Mesothelial cell of epicardium (in vitro differentiated cells): Measurements from ENCODE around the gene ECM2. TPM values are rescaled to one million over a fixed set of nuclear protein-coding genes. Genes with fewer than 3 reads are reported as not detected.

Experiments used
- DNase-seq, 2 experiments: peaks; one replicate each; pipeline ENCODE4 v3.0.0; 2021; ENCODE audit warnings: low spot score in 2 of 2; ENCODE audit not compliant: unreplicated experiment in 2 of 2
- H3K27ac Mint-ChIP-seq: 2 replicates; pipeline ENCODE4 v1.8.0; 2021; ENCODE audit warnings: mixed read lengths
- H3K27me3 Mint-ChIP-seq: 2 replicates; pipeline ENCODE4 v1.8.0; 2021; ENCODE audit warnings: low read depth, mixed read lengths
- H3K36me3 Mint-ChIP-seq: 2 replicates; pipeline ENCODE4 v1.8.0; 2021; ENCODE audit warnings: mixed read lengths
- H3K4me1 Mint-ChIP-seq: 2 replicates; pipeline ENCODE4 v1.8.0; 2021; ENCODE audit warnings: mixed read lengths
- H3K4me3 Mint-ChIP-seq: 2 replicates; pipeline ENCODE4 v1.8.0; 2021; ENCODE audit warnings: mild to moderate bottlenecking, moderate library complexity, mixed read lengths
- H3K9me3 Mint-ChIP-seq: 2 replicates; pipeline ENCODE4 v1.8.0; 2021; ENCODE audit warnings: mixed read lengths
- CTCF ChIP-seq: fragments of 200-600 bp; sonication (generic); IDR thresholded peaks from one replicate; pipeline ENCODE4 v1.5.0; 2021; ENCODE audit warnings: antibody characterized with exemption; ENCODE audit not compliant: unreplicated experiment
- total RNA-seq: library from RNA; stranded (reverse); gene quantifications from 3 replicates; pipeline ENCODE4 v1.2.1, GENCODE V29; 2021

ECM2 gene
- total RNA-seq, 1 donor from 2014 or later: not detected

GRCh38 chr9:92547356-92547755 is 11.6 kb upstream of the ECM2 start:
- H3K36me3 Mint-ChIP-seq: peaks cover 5% of the 10 kb centered on the region
- H3K4me1 Mint-ChIP-seq: no peaks in the 10 kb centered on the region
- H3K4me3 Mint-ChIP-seq: no peak overlapping the region
- DNase-seq: no peak
- no peak for TF ChIP-seq CTCF
- H3K27me3 Mint-ChIP-seq: no peaks in the 10 kb centered on the region
- peaks cover 4% of the 10 kb centered on the region for H3K9me3 Mint-ChIP-seq
- no peak overlapping the region for H3K27ac Mint-ChIP-seq

- no peak overlapping the region for H3K27ac Mint-ChIP-seq
- H3K27me3 Mint-ChIP-seq: no peaks in the 10 kb centered on the region
- no peak for TF ChIP-seq CTCF
Observed at GRCh38 chr9:92545002-92545510, 9.3 kb upstream of the ECM2 start.

GRCh38 chr9:92543972-92544371 is 8.2 kb upstream of the ECM2 start:
- H3K4me1 Mint-ChIP-seq: no peaks in the 10 kb centered on the region
- no peak for TF ChIP-seq CTCF
- no peak for DNase-seq
- peaks cover 7% of the 10 kb centered on the region for H3K9me3 Mint-ChIP-seq
- no peak overlapping the region for H3K27ac Mint-ChIP-seq
- peaks cover 5% of the 10 kb centered on the region for H3K36me3 Mint-ChIP-seq
- H3K4me3 Mint-ChIP-seq: no peak overlapping the region
- H3K27me3 Mint-ChIP-seq: no peaks in the 10 kb centered on the region

More at GRCh38 chr9:92545002-92545510, 9.3 kb upstream of the ECM2 start:
- no peaks in the 10 kb centered on the region for H3K4me1 Mint-ChIP-seq
- H3K4me3 Mint-ChIP-seq: no peak overlapping the region
- H3K36me3 Mint-ChIP-seq: peaks cover 5% of the 10 kb centered on the region
- DNase-seq: no peak
- peaks cover 7% of the 10 kb centered on the region for H3K9me3 Mint-ChIP-seq

GRCh38 chr9:92538541-92538940 is 2.8 kb upstream of the ECM2 start:
- no peak overlapping the region for H3K4me3 Mint-ChIP-seq
- H3K36me3 Mint-ChIP-seq: peaks cover 3% of the 10 kb centered on the region
- H3K4me1 Mint-ChIP-seq: peaks cover 3% of the 10 kb centered on the region
- DNase-seq: no peak
- no peak for TF ChIP-seq CTCF
- peaks cover 7% of the 10 kb centered on the region for H3K9me3 Mint-ChIP-seq
- no peak overlapping the region for H3K27ac Mint-ChIP-seq
- no peaks in the 10 kb centered on the region for H3K27me3 Mint-ChIP-seq

- H3K4me1 Mint-ChIP-seq: peaks cover 3% of the 10 kb centered on the region
- no peak for TF ChIP-seq CTCF
- no peak for DNase-seq
- no peaks in the 10 kb centered on the region for H3K36me3 Mint-ChIP-seq
- no peak overlapping the region for H3K4me3 Mint-ChIP-seq
- peaks cover 25% of the 10 kb centered on the region for H3K9me3 Mint-ChIP-seq
- no peaks in the 10 kb centered on the region for H3K27me3 Mint-ChIP-seq
- H3K27ac Mint-ChIP-seq: no peak overlapping the region
Observed at GRCh38 chr9:92534674-92535073, 1.1 kb downstream of the ECM2 start.

- Mint-ChIP-seq H3K9me3 (peaks cover 25% of the 10 kb centered on the region), H3K36me3 (no peaks in the 10 kb centered on the region), H3K27ac (no peak overlapping the region), H3K4me1 (peaks cover 3% of the 10 kb centered on the region), H3K4me3 (no peak overlapping the region), H3K27me3 (no peaks in the 10 kb centered on the region)
- no peak for TF ChIP-seq CTCF
- no peak for DNase-seq
Observed at GRCh38 chr9:92534204-92534603, 1.6 kb downstream of the ECM2 start.
